ENCODE results near the gene SPIN4. TPM values are rescaled to one million over a fixed set of nuclear protein-coding genes. Genes with fewer than 3 reads are reported as not detected.

The SPIN4 gene
- total and polyA plus RNA-seq, 2 experiments from 2014 or later: 13.5 to 18.6 TPM

- Mint-ChIP-seq H3K36me3 (ENCODE audit: low read depth) (peaks cover 4% of the 10 kb centered on the region; the same call in 2 of the 3 replicates), H3K4me1 (peaks cover 11% of the 10 kb centered on the region; the same call in 2 of the 3 replicates), H3K4me3 (no peak overlapping the region), H3K9me3 (peaks cover 4% of the 10 kb centered on the region; the same call in 1 of the 3 replicates), H3K27ac (no peak overlapping the region), H3K27me3 (ENCODE audit: insufficient read depth, low read depth, poor library complexity) (peaks cover 2% of the 10 kb centered on the region)
- TF ChIP-seq, protein P1, sequence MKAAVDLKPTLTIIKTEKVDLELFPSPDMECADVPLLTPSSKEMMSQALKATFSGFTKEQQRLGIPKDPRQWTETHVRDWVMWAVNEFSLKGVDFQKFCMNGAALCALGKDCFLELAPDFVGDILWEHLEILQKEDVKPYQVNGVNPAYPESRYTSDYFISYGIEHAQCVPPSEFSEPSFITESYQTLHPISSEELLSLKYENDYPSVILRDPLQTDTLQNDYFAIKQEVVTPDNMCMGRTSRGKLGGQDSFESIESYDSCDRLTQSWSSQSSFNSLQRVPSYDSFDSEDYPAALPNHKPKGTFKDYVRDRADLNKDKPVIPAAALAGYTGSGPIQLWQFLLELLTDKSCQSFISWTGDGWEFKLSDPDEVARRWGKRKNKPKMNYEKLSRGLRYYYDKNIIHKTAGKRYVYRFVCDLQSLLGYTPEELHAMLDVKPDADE (IDR thresholded peaks at IDR 0.05): no peak
- TF ChIP-seq NANOG (IDR thresholded peaks at IDR 0.05; ENCODE audit: borderline replicate concordance): no peak
- TF ChIP-seq ZNF462 (CRISPR knock-in tag; IDR thresholded peaks at IDR 0.05): no peak
- no peak for TF ChIP-seq POLR2AphosphoS5 (IDR thresholded peaks at IDR 0.05; ENCODE audit: low read depth)
- no peak for TF ChIP-seq ZNF114 (CRISPR knock-in tag; IDR thresholded peaks at IDR 0.05)
- TF ChIP-seq ZNF331 (CRISPR knock-in tag; IDR thresholded peaks at IDR 0.05; ENCODE audit: low read depth): no peak
- TF ChIP-seq, protein P2, sequence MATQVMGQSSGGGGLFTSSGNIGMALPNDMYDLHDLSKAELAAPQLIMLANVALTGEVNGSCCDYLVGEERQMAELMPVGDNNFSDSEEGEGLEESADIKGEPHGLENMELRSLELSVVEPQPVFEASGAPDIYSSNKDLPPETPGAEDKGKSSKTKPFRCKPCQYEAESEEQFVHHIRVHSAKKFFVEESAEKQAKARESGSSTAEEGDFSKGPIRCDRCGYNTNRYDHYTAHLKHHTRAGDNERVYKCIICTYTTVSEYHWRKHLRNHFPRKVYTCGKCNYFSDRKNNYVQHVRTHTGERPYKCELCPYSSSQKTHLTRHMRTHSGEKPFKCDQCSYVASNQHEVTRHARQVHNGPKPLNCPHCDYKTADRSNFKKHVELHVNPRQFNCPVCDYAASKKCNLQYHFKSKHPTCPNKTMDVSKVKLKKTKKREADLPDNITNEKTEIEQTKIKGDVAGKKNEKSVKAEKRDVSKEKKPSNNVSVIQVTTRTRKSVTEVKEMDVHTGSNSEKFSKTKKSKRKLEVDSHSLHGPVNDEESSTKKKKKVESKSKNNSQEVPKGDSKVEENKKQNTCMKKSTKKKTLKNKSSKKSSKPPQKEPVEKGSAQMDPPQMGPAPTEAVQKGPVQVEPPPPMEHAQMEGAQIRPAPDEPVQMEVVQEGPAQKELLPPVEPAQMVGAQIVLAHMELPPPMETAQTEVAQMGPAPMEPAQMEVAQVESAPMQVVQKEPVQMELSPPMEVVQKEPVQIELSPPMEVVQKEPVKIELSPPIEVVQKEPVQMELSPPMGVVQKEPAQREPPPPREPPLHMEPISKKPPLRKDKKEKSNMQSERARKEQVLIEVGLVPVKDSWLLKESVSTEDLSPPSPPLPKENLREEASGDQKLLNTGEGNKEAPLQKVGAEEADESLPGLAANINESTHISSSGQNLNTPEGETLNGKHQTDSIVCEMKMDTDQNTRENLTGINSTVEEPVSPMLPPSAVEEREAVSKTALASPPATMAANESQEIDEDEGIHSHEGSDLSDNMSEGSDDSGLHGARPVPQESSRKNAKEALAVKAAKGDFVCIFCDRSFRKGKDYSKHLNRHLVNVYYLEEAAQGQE (IDR thresholded peaks at IDR 0.05; ENCODE audit: unreplicated experiment): no peak
- TF ChIP-seq JUNB (IDR thresholded peaks at IDR 0.05; ENCODE audit: unreplicated experiment): no peak
- TF ChIP-seq CREB1 (CRISPR knock-in tag; IDR thresholded peaks at IDR 0.05; ENCODE audit: low read depth): no peak
- TF ChIP-seq EZH2 (IDR thresholded peaks at IDR 0.05; ENCODE audit: low read depth, unreplicated experiment): no peak
- TF ChIP-seq, protein P3, sequence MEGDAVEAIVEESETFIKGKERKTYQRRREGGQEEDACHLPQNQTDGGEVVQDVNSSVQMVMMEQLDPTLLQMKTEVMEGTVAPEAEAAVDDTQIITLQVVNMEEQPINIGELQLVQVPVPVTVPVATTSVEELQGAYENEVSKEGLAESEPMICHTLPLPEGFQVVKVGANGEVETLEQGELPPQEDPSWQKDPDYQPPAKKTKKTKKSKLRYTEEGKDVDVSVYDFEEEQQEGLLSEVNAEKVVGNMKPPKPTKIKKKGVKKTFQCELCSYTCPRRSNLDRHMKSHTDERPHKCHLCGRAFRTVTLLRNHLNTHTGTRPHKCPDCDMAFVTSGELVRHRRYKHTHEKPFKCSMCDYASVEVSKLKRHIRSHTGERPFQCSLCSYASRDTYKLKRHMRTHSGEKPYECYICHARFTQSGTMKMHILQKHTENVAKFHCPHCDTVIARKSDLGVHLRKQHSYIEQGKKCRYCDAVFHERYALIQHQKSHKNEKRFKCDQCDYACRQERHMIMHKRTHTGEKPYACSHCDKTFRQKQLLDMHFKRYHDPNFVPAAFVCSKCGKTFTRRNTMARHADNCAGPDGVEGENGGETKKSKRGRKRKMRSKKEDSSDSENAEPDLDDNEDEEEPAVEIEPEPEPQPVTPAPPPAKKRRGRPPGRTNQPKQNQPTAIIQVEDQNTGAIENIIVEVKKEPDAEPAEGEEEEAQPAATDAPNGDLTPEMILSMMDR (conservative IDR thresholded peaks at IDR 0.05; ENCODE audit: low read depth in 2 of 2): no peak
- TF ChIP-seq STAT1 (IDR thresholded peaks at IDR 0.05; ENCODE audit: unreplicated experiment): no peak
- no peak for TF ChIP-seq EZH2phosphoT487 (IDR thresholded peaks at IDR 0.05; ENCODE audit: unreplicated experiment)
- Histone ChIP-seq H4K20me1 (replicated peaks; ENCODE audit: insufficient read depth) (no peaks in the 10 kb centered on the region), H3K36me3 (ENCODE audit: insufficient read depth) (no peaks in the 10 kb centered on the region), H3K4me2 (no peak overlapping the region), H3K27me3 (ENCODE audit: insufficient read depth) (no peaks in the 10 kb centered on the region), H3K4me1 (ENCODE audit: insufficient read depth) (0 out of 2 replicates have a peak, but pooled peaks cover 4% of the 10 kb centered on the region), H3K79me2 (replicated peaks; ENCODE audit: insufficient read depth) (peaks cover 9% of the 10 kb centered on the region), H3K27ac (ENCODE audit: low read depth) (no peak overlapping the region), H3K4me3 (no peak overlapping the region), H3K9me2 (ENCODE audit: insufficient read depth) (no peaks in the 10 kb centered on the region), H2AFZ (no peak overlapping the region), H3F3A (replicated peaks; ENCODE audit: low read depth) (no peaks in the 10 kb centered on the region)
- DNase-seq (ENCODE audit: low spot score): no peak
- no peak for ATAC-seq
Measured at GRCh38 chrX:63354484-63354883, 3.4 kb upstream of the SPIN4 start.

Measured in GM23338 (cell line).